ENCODE measurements around the gene MBP.
"Not testable (repeated sequence)": the region's sequence is repeated elsewhere in the genome, so short reads cannot be mapped to it uniquely, and the experiment has no call there.

MBP gene

DNA sequence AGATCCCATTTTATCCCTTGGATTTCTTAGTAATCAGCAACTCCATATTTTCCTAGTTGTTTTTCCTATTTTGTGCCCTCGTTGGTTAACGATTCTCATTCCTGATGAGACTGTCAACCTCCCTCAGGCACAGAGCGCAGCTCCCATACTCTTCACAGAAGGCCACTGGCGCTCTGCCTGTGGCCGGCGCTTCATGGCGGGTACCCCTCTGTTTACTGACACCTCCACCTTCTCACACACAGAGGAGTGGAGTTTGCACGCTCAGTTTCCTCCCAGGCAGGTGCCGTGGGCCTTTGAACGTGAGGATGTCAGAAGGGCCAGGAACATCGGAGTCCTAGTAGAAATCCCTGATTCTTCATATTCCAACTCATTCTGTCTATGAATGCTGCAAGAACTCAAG lies 139.0 kb downstream of the MBP start:
- Histone ChIP-seq H3K9ac (ENCODE audit: low read depth, low read length) (no peak overlapping the region), H3K36me3 (ENCODE audit: insufficient read depth, low read length) (no peaks in the 10 kb centered on the region), H3K9me3 (ENCODE audit: control insufficient read depth, insufficient read depth, low read length) (no peaks in the 10 kb centered on the region), H3K4me1 (ENCODE audit: insufficient read depth, low read length) (no peaks in the 10 kb centered on the region)

DNA sequence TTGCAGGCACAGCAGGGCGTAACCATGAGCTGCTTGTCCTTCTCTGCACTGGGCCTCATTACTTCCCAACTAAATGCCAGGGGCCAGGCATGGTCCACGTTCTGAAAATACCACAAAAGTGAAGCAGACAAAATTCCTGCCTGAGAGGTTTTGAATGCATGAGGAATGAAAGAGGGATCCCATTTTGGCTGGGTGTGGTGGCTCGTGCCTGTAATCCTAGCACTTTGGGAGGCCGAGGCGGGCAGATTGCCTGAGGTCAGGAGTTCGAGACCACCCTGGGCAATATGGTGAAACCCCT lies 139.5 kb downstream of the MBP start:
- Histone ChIP-seq H3K9ac (ENCODE audit: low read depth, low read length) (no peak overlapping the region), H3K4me1 (ENCODE audit: insufficient read depth, low read length) (0 out of 2 replicates have a peak, but pooled peaks cover 3% of the 10 kb centered on the region), H3K9me3 (ENCODE audit: control insufficient read depth, insufficient read depth, low read length) (no peaks in the 10 kb centered on the region), H3K36me3 (ENCODE audit: insufficient read depth, low read length) (no peaks in the 10 kb centered on the region)

DNA sequence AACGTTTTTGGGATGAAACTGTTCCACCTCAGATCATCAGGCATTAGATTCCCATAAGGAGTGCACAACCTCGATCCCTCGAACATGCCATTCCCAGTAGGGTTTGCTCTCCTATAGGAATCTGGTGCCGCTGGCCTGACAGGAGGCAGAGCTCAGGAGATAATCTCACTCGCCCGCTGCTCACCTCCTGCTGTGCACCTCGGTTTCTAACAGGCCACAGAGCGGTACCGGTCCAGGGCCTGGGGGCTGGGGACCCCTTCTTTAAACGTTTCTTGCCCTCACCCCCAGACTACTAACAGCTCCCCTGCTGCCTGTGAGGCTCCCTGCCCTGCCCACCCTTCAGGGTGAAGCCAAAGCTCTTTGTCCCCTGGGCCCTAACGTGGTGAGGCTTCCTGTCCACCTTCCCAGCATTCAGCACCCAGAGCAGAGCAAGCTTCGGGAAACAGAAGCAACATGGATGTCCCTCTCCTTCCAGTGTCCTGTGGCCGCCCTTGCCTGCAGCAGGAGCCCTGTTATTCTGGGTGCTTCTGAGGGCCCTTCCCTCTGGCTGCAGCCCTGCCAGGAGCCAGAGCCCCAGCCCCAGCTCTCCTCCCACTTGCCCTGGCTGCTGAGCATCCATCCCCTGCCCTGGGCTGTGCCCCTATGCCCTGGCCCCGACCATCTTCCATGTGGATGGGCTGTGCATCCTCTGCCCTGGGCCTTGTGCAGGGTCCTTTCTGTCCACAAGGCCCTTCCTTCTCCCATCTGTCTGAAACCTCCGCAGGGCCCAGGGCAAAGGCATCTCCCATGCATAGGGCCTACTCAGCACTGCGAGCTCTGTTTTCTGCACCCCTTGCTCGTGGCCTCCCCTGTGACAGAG lies 140.1 kb downstream of the MBP start:
- H3K9me3 ChIP-seq (ENCODE audit: control insufficient read depth, insufficient read depth, low read length): no peaks in the 10 kb centered on the region
- H3K4me1 ChIP-seq (ENCODE audit: insufficient read depth, low read length): 0 out of 2 replicates have a peak, but pooled peaks cover 3% of the 10 kb centered on the region

DNA sequence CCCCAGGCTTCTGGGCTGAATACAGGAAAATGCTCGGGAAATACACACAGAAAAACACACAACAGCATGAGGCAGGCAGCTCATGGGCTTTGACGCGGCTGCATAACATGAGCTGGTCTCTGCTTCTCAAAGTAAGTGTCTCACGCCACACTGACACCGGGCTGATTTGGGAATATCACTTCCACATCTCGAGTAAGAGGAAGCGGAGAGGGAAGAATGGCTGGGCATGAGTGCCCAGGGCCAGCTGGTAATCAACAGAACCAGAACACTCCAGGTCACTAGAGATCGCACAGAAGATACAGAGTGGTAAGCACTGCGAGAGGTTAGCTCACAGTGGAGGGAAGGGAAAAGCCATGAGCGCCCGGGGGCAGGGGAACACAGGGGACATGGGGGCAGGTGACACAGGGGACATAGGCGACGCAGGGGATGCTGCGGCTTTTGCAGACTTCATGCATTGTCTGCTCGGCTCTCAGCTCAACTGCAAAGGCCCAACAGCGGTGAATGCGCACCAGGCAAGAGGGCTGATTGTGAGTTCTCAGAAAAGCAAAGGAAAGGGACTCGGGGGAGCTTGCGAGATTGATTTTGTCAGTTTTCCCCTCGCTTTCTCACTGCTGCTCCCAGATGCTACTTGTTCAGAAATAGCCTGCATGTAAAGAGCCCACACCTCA lies 141.4 kb downstream of the MBP start:
- no peak overlapping the region for H3K9ac ChIP-seq (ENCODE audit: low read depth, low read length)
- H3K9me3 ChIP-seq (ENCODE audit: control insufficient read depth, insufficient read depth, low read length): no peaks in the 10 kb centered on the region
- no peaks in the 10 kb centered on the region for H3K36me3 ChIP-seq (ENCODE audit: insufficient read depth, low read length)
- 0 out of 2 replicates have a peak, but pooled peaks cover 3% of the 10 kb centered on the region for H3K4me1 ChIP-seq (ENCODE audit: insufficient read depth, low read length)

More for the DNA sequence above, 140.1 kb downstream of the MBP start:
- H3K9ac ChIP-seq (ENCODE audit: low read depth, low read length): no peak overlapping the region
- no peaks in the 10 kb centered on the region for H3K36me3 ChIP-seq (ENCODE audit: insufficient read depth, low read length)

DNA sequence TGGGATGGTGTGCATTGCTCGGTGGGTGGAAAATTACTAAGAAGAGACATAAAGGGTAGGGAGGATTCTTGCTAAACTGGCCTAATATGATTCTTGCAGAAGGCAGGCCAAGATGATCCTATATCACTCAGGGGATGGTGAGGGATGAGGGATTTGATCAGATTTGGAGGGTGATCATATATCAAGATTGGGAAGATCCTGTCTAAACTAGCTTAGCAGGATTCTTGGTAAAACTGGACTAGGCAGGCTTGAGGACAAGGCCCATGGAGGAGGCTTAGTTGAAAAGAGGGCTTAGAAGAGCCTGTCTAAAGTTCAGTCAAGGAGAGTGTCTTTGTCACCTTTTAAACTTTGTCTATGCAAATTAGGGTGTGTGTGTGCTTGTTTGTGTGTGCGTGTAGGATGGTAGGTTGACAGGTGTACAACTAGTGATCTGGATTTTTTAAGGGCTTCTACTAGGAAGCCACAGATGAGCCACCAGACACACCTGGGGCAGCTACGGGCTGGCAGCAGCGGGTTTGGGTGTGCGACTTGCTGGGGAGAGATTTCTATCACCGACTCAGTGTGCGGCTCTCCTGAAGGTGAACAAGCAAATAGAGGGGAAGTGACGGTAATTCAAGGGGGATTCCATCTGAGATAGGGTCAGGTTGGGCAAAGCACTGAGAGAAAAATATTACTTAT lies 142.1 kb downstream of the MBP start:
- H3K9ac ChIP-seq (ENCODE audit: low read depth, low read length); H3K4me1 ChIP-seq (ENCODE audit: insufficient read depth, low read length); H3K36me3 ChIP-seq (ENCODE audit: insufficient read depth, low read length); H3K9me3 ChIP-seq (ENCODE audit: control insufficient read depth, insufficient read depth, low read length): not testable (repeated sequence)

DNA sequence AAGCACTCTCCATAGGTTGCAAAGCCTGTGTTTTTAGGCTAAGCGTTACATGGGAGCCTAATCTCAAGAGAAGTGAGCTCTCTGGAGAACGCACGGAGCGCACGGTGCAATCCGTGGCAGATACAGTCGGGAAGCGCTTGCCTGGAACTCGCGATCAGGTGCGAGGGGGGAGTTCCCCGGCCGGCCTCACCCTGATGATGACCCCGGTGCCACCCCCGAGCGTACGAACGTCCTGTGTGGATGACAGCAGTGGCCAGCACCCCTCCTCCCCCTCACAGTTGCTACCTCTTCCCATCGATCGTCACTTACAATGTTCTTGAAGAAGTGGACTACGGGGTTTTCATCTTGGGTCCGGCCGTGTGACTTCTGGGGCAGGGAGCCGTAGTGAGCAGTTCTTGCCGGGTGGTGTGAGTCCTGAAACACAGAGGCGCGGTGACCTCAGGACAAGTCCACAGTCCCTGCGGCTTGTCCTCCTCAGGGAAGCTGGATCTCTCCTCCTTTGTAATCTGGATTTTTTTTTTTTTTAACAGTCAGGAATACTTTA lies 142.9 kb downstream of the MBP start:
- Histone ChIP-seq H3K9ac (ENCODE audit: low read depth, low read length) (no peak overlapping the region), H3K9me3 (ENCODE audit: control insufficient read depth, insufficient read depth, low read length) (no peaks in the 10 kb centered on the region), H3K36me3 (ENCODE audit: insufficient read depth, low read length) (no peaks in the 10 kb centered on the region), H3K4me1 (ENCODE audit: insufficient read depth, low read length) (0 out of 2 replicates have a peak, but pooled peaks cover 3% of the 10 kb centered on the region)

DNA sequence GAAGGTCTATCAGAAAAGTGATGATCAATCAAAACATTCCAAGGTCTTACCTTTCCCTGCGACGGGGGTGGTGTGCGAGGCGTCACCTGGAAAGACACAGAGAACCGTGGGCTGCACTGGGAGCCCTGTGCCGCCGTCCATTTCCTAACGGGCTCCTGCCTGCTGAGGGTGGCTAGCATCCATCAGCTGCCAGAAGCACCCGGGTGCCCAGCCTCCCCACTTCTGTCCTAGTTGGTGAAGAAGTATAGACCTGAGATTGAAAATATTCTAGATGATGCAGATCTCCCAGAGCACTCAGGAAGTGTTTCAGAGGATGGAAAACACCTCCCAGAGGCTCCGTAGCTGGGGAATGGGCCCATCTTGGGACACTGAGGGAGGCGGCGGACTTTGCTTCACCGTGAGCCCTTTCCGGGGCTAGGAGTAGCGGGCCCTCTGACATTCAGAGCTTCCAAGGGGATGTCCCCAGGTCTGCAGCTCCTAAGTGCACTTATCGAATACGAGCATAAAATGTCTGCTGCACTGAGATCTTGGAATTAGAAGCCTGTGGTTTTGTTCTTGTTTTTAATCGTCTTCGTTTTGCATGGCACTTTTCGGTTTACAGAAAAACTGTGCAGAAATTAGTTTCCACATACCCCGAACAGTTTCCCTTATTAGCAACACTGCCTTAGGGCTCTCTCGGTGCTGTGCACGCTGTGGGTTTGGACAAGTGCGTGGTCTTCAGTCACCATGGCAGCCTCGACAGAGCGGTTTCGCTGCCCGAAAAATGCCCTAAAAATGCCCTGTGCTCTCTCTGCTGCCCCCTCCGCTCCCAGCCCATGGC lies 143.5 kb downstream of the MBP start:
- no peak overlapping the region for H3K9ac ChIP-seq (ENCODE audit: low read depth, low read length)
- H3K4me1 ChIP-seq (ENCODE audit: insufficient read depth, low read length): 0 out of 2 replicates have a peak, but pooled peaks cover 3% of the 10 kb centered on the region
- no peaks in the 10 kb centered on the region for H3K36me3 ChIP-seq (ENCODE audit: insufficient read depth, low read length)
- no peaks in the 10 kb centered on the region for H3K9me3 ChIP-seq (ENCODE audit: control insufficient read depth, insufficient read depth, low read length)

DNA sequence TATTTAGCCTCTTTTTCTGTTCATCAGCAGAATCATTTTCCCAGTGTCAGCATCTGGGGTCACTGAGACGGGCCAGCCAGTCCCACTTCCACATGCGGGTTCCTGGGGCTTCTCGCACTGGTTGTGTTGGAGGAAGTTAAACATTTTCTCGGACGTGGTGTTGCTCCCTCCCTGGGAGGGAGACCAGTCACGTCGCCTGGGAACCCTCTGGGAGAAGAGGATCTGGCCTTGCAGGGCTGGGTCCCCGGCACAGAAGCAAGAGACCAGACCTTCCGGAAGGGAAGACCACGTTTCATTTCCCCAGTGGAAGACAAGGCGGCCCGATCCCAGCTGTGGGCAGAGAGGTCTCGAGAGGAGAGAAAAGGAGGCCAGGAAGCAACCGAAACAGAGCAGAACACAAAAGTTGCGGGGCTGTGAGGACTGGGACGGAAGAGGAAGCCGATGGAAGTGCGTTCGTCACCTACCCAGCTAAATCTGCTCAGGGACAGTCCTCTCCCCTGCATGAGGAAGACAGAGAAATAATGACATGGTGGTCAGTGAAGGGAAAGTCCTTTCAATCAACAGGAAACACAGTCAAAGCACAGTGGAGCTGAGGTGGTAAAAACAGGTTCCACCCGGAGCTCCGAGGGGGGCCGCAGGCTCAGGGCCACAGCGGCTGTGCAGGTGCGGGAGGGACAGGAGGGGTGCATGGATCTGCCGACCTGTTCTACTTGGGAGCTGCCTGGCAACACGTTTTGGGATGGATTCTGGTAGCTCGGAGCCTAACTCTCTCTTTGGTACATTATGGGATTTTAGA lies 144.4 kb downstream of the MBP start:
- Histone ChIP-seq H3K4me1 (ENCODE audit: insufficient read depth, low read length) (0 out of 2 replicates have a peak, but pooled peaks cover 3% of the 10 kb centered on the region), H3K9ac (ENCODE audit: low read depth, low read length) (no peak overlapping the region), H3K9me3 (ENCODE audit: control insufficient read depth, insufficient read depth, low read length) (no peaks in the 10 kb centered on the region), H3K36me3 (ENCODE audit: insufficient read depth, low read length) (no peaks in the 10 kb centered on the region)

DNA sequence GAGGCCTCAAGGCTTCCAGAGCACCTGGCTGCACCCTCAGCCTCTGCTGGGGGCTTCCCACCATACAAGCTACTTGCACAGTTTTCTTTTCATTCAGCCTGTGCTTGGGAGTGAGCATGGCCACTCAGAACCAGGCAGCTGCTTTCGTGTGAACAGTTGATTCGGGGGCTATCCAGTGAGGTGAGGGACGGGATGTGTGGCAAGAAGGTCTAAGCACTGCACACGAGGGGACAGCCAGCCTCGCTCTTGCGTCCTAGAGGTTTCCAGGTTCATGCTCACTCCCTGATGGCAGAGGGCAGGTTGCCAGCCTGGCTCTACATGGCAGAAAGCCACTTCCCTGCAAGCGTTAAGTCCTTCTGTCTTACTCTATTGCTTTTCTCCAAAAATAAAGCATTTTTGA lies 146.2 kb downstream of the MBP start:
- H3K9ac ChIP-seq (ENCODE audit: low read depth, low read length): no peak overlapping the region
- H3K36me3 ChIP-seq (ENCODE audit: insufficient read depth, low read length): no peaks in the 10 kb centered on the region
- H3K9me3 ChIP-seq (ENCODE audit: control insufficient read depth, insufficient read depth, low read length): no peaks in the 10 kb centered on the region
- 0 out of 2 replicates have a peak, but pooled peaks cover 3% of the 10 kb centered on the region for H3K4me1 ChIP-seq (ENCODE audit: insufficient read depth, low read length)

DNA sequence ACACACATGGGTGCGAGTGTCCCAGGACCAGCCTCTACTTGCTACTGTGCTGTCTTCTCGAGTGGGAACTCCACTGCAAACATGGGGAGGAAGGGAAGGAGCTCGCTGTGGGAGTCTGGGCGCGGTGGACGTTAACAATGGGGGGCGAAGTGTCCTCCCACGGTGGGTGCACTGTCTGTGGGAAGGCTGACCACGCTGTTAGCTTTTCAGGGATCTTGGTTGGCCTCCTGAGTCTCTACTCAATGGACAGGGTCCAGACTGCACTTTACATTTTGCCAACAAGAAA lies 146.7 kb downstream of the MBP start:
- H3K9me3 ChIP-seq (ENCODE audit: control insufficient read depth, insufficient read depth, low read length): no peaks in the 10 kb centered on the region
- 0 out of 2 replicates have a peak, but pooled peaks cover 3% of the 10 kb centered on the region for H3K4me1 ChIP-seq (ENCODE audit: insufficient read depth, low read length)
- H3K9ac ChIP-seq (ENCODE audit: low read depth, low read length): no peak overlapping the region
- H3K36me3 ChIP-seq (ENCODE audit: insufficient read depth, low read length): no peaks in the 10 kb centered on the region

DNA sequence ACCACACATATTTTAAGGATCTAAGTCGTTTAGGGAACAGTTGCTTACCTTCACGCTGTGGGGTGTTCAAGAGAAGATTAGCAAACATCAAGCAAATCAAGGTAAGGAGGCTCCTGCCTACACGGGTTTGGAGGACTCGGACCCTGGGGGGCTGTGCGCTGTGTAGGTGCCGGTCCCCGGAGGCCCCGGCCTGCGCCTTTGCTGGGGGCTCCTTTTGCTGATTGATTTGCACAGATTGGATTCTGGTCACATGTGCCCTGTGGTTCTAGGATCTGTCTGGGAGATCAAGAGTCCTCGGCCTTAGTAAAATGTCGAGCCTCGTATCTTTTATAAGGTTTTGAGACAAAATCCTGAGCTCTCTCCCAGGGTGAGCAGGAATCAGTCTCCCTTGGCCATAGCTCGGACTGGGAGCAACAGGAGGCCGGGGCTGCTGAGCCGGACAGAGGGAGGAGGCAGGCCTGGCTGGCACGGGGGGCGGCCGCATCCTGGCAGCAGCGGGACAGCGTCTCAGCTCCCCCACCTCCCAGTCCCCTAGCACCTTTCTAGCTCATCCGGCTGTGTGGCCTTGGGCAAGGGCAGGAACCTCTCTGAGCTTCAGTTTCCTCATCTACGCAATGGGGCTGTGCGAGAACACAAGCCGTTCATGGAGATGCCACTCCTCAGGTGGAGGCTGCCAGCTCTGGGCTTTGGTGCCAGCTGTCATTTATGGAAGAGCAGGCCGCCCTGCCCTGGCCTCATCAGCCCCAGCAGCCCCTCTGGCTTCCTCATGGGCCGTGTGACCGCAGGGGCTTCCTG lies 147.2 kb downstream of the MBP start:
- Histone ChIP-seq H3K9ac (ENCODE audit: low read depth, low read length) (no peak overlapping the region), H3K36me3 (ENCODE audit: insufficient read depth, low read length) (no peaks in the 10 kb centered on the region; the same call in 1 of the 2 replicates), H3K4me1 (ENCODE audit: insufficient read depth, low read length) (0 out of 2 replicates have a peak, but pooled peaks cover 3% of the 10 kb centered on the region), H3K9me3 (ENCODE audit: control insufficient read depth, insufficient read depth, low read length) (no peaks in the 10 kb centered on the region)

DNA sequence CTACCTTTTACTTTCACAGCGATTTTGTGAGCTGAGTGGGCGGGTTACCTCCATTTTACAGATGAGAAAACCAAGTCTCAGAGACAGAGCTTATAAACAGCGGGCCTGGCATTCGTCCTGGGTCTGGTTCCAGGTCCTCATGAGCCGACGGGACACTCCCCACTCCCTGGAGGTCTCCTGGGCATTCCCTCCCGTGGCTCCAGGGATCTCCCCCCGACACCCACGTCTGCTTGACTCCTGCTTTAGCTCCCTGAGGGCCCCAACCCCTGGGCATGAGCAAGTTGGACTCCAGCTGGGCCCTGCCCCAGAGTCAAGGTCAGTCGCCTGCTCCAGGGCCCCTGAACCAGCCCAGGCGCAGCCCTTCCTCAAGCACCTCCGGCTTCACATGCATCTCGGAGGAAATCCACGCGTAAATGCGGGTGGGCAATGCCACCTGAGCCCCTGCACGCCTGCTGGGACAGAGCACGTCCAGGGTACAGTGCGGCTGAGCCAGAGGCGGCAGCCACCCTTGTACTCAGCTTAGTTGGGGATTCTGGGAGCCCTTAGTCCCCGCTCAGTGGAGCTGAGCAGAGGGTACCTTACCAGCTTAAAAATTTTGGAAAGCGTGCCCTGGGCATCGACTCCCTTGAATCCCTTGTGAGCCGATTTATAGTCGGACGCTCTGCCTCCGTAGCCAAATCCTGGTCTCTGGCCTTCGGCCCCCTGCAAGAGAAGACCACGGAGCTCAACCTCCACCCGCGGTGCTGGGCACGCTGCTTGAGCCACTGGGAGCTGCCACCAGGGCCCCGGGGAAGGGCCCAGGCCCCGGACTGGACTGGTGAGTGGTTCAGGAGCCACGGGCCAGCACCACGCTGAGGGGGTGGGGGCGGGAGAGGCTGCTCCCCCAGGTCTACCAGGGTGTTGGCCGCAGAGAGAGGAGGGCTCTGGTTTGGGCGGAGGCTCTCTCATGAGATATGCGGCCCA lies 148.1 kb downstream of the MBP start:
- Histone ChIP-seq H3K9me3 (ENCODE audit: control insufficient read depth, insufficient read depth, low read length) (no peaks in the 10 kb centered on the region), H3K36me3 (ENCODE audit: insufficient read depth, low read length) (no peaks in the 10 kb centered on the region; the same call in 1 of the 2 replicates), H3K9ac (ENCODE audit: low read depth, low read length) (no peak overlapping the region), H3K4me1 (ENCODE audit: insufficient read depth, low read length) (0 out of 2 replicates have a peak, but pooled peaks cover 3% of the 10 kb centered on the region)
